GM23248 (cell line): ENCODE measurements around the gene GGACT.

ENCODE experiments used
- EZH2 ChIP-seq: fragments of 200-600 bp; sonication (generic); IDR thresholded peaks from 2 replicates; pipeline ENCODE4 v1.6.1; 2018; ENCODE audit warnings: antibody characterized with exemption, mild to moderate bottlenecking; ENCODE audit not compliant: insufficient read depth, poor library complexity, severe bottlenecking
- EZH2phosphoT487 ChIP-seq: fragments of 200-600 bp; sonication (generic); IDR thresholded peaks from 2 replicates; pipeline ENCODE4 v1.6.1; 2018; ENCODE audit warnings: antibody characterized with exemption, moderate library complexity, mild to moderate bottlenecking, low read depth; ENCODE audit not compliant: insufficient read depth

- TF ChIP-seq EZH2phosphoT487 (no peak), EZH2 (no peak)
Measured at GRCh38 chr13:100545684-100546061, 42.9 kb downstream of the GGACT start.
